GM21576 (cell line): ENCODE data around the gene SAC3D1.
A peak's percentile ranks its signal among the peaks of the same experiment; 100 is the strongest.

ENCODE experiments used
- ATAC-seq: cut with Tn5 transposase; IDR thresholded peaks from one replicate; pipeline ENCODE4 v1.9.1; 2021; ENCODE audit warnings: mild to moderate bottlenecking, moderate library complexity; ENCODE audit not compliant: unreplicated experiment

Gene SAC3D1

GRCh38 chr11:65059523-65059922 lies 18.5 kb downstream of the SAC3D1 start:
- no peak for ATAC-seq

- ATAC-seq, result no peak
These were observed 19.2 kb downstream of the SAC3D1 start for GRCh38 chr11:65059959-65060824.

GRCh38 chr11:65060913-65061408 lies 20.0 kb downstream of the SAC3D1 start:
- ATAC-seq, result no peak

GRCh38 chr11:65063532-65063931 lies 22.5 kb downstream of the SAC3D1 start:
- no peak for ATAC-seq

- ATAC-seq, result no peak
These were observed 23.8 kb downstream of the SAC3D1 start for GRCh38 chr11:65064847-65065240.

- no peak for ATAC-seq
These were observed 24.8 kb downstream of the SAC3D1 start for GRCh38 chr11:65065851-65066250.

- no peak for ATAC-seq
These were observed 25.3 kb downstream of the SAC3D1 start for GRCh38 chr11:65066315-65066714.

- ATAC-seq, result no peak
These were observed 25.8 kb downstream of the SAC3D1 start for GRCh38 chr11:65066805-65067291.

- ATAC-seq, result no peak
These were observed 26.4 kb downstream of the SAC3D1 start for GRCh38 chr11:65067446-65067845.

GRCh38 chr11:65069217-65069616 lies 28.2 kb downstream of the SAC3D1 start:
- no peak for ATAC-seq

- no peak for ATAC-seq
These were observed 31.1 kb downstream of the SAC3D1 start for GRCh38 chr11:65071907-65072630.

- no peak for ATAC-seq
These were observed 31.6 kb downstream of the SAC3D1 start for GRCh38 chr11:65072631-65072966.

- no peak for ATAC-seq
These were observed 36.4 kb downstream of the SAC3D1 start for GRCh38 chr11:65077451-65077850.

- ATAC-seq, result no peak
These were observed 37.1 kb downstream of the SAC3D1 start for GRCh38 chr11:65078151-65078550.

GRCh38 chr11:65078786-65079342 lies 37.9 kb downstream of the SAC3D1 start:
- ATAC-seq, result no peak

- peak; percentile 11 for ATAC-seq
These were observed 42.3 kb downstream of the SAC3D1 start for GRCh38 chr11:65083134-65083833.

GRCh38 chr11:65083834-65084597 lies 43.0 kb downstream of the SAC3D1 start, which contains the start of the genes CDCA5 and ZFPL1:
Gene CDCA5 (minus strand): TSS chr11:65084040. CDS start chr11:65083978, 62 bp downstream.
Gene ZFPL1 (plus strand): TSS chr11:65084222. CDS start chr11:65084699, 477 bp downstream.
- peak; percentile 71 for ATAC-seq

- no peak for ATAC-seq
These were observed 43.8 kb downstream of the SAC3D1 start for GRCh38 chr11:65084598-65085375.

- ATAC-seq, result no peak
These were observed 44.4 kb downstream of the SAC3D1 start for GRCh38 chr11:65085446-65085845.
